GM21367 (cell line): ENCODE results near the gene RUFY2.
A peak's percentile ranks its signal among the peaks of the same experiment; 100 is the strongest.
"Not testable (repeated sequence)": the region's sequence is repeated elsewhere in the genome, so short reads cannot be mapped to it uniquely, and the experiment has no call there.

ENCODE experiments used
- ATAC-seq: cut with Tn5 transposase; IDR thresholded peaks from one replicate; pipeline ENCODE4 v1.9.1; 2021; ENCODE audit not compliant: unreplicated experiment

Gene RUFY2, protein sequence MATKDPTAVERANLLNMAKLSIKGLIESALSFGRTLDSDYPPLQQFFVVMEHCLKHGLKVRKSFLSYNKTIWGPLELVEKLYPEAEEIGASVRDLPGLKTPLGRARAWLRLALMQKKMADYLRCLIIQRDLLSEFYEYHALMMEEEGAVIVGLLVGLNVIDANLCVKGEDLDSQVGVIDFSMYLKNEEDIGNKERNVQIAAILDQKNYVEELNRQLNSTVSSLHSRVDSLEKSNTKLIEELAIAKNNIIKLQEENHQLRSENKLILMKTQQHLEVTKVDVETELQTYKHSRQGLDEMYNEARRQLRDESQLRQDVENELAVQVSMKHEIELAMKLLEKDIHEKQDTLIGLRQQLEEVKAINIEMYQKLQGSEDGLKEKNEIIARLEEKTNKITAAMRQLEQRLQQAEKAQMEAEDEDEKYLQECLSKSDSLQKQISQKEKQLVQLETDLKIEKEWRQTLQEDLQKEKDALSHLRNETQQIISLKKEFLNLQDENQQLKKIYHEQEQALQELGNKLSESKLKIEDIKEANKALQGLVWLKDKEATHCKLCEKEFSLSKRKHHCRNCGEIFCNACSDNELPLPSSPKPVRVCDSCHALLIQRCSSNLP

DNA sequence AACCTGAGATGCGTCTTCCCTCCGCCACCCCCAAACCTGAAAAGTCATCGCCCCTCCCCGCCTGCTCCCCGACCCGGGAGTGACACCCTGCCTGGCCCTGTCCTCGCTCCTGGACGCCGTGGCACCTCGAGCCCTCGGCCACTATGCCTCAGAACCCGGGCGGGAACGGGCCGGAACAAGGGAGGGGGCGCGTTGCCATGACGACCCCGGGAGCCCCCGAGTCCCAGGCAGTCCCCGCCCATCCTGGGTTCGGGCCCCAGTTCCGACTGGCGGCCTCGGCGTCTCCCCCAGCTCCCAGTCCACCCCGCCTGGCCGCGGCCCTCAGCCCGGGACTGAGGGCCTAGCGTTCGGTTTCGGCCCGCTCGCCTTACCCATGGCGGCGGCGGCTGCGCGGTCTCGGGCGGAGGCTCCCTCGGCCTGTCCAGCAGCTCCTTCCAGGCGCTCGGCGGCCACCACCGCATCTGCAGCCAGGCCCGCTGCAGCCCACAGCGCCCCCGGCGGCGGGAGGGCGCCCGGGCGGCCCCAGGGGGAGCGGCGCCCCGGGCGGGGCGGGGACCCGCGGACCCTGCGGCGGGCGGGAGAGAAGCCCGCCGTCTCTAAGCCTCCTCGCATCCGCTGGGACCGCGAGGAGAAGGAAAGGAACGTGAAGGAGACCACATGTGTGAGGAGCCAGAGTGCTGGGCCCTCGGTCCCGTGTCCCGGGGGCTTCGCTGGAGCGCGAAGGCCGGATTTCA lies at the start of gene RUFY2:
Gene RUFY2 (minus strand): TSS at position 463 of the 734 bp plus-strand sequence. CDS start 88 bp downstream, at position 375.
- peak; percentile 86 for ATAC-seq

GRCh38 chr10:68449698-68450097 lies 42.6 kb upstream of the RUFY2 start:
- ATAC-seq: not testable (repeated sequence)

DNA sequence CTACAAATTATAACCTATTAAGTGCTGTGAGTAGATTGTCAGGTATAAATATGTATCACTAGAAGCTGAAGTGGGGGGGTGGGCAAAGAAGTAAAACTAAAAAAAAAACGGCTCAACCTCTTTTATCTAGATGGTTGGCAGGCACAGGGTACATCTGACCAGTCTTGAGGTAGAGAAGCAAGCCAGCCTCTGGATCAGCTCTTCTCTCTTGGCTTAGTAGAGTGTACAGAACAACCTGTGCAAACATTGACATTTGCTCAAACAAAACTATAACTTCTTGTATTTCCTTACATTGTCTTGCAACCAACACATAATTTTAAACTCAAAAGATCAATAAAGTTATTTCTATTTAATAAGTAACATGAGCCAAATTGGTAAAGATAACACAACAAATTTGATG lies 39.1 kb upstream of the RUFY2 start:
- no peak for ATAC-seq

DNA sequence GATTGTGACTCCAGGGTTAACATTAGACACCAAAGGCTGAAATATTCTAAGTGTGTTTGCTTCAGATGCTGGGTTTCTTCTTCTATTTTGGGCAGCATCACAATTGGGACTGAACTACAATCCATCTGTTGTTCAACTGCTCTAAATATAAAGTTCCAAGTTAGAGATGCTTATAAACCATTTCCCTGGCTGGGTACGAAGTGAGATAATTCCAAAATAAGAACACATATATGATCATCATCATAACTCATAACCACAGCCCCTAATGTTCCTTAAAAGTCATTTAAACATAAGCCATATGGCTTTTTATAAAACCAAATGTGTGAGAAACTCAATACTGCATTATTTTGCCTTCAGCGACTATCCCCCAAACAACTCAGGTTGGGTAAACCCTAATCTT lies 35.9 kb upstream of the RUFY2 start:
- no peak for ATAC-seq

GRCh38 chr10:68440898-68441297 lies 33.8 kb upstream of the RUFY2 start:
- ATAC-seq: no peak

GRCh38 chr10:68435803-68436202 lies 28.7 kb upstream of the RUFY2 start:
- ATAC-seq: no peak

- no peak for ATAC-seq
Measured at GRCh38 chr10:68434657-68435056, 27.6 kb upstream of the RUFY2 start.

GRCh38 chr10:68428396-68429104 lies 21.5 kb upstream of the RUFY2 start:
- ATAC-seq: no peak

GRCh38 chr10:68424454-68425014 lies 17.5 kb upstream of the RUFY2 start:
- ATAC-seq: no peak

DNA sequence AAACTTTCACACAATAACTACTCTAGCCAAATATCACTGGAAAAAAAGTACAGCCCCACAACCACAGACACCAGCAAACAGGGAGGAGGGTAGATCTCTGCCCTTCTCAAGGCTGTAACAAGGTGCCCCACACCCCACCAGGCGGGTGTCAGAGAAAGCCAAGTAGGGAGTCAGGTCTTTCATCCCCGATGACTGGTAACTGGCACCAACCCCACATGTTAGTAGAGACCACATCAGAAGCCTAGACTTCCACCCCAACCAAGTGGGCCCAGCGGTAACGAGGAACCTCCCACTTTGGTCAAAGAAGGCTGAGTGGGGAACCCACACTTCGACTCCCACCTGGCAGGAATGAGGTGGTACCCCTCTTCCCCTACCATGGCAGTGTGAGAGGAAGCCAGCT lies 16.4 kb upstream of the RUFY2 start:
- no peak for ATAC-seq

DNA sequence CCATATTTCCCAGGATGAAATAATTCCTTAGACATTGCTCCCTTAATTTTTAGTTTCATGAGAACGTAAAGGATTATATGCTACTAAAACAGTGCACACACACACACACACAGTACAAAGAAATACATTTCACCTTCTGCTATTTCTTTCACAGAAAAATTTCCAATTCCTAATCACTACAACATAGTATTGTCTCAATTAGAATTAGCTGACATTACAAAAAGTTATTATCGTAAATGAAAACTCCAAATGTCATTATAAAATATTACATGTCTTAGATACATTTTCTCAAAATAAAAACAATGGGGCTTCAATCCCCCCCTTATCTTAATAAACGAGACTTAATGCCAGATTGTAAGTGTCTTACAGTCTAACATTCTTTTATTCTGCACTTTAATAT lies 12.3 kb upstream of the RUFY2 start:
- no peak for ATAC-seq

- no peak for ATAC-seq
Measured at GRCh38 chr10:68408898-68409518, 1.9 kb upstream of the RUFY2 start.

DNA sequence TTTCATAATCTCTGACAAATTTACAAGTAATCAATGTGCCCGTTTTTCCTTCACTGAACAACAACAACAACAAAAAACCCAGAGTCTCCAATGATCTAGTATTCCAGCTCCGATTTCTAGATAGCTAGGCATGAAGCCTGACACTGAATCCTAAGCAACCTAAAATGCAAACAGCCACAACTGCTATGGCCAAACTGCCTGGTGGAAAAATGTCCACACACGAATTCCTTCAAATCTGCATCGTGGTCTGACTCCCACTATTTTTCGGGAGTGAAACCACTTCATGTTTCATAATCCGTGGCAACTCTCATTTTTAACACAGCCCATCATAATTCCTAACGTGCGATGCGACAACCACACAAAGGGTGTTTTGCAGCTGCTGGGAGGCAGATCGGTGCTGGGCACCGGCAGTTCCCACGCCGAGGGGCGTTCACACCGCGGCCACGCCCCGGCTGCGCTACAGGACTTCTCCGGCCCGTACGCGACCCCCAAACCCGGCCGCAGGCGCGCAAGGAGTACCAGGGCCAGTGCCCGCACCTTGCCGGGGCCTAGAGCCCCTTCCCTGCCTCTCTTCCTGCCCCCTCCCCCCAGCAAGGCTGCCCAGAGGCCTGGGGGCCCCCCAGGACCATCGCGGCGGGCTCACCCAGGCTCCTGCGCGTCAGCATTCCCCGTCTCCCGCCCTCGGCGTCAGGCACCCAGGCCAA lies 814 bp downstream of the RUFY2 start:
- peak; percentile 42 for ATAC-seq

DNA sequence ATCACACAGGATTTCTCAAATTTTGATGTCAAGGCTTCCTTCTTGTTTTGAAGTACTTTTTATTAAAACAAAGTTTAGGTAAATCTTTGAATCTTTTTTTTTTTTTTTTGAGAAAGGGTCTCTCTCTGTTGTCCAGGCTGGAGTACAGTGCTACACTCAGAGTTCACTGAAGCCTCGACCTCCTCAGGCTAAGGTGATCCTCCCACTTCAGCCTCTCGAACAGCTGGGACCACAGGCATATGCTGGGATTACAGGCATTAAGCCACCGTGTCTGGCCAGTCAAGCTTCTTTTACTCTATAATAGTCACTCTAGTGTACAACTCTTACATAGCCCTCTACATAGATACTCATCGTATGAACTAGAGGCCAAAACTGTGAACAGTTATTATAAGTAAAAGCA lies 3.4 kb downstream of the RUFY2 start:
- no peak for ATAC-seq

DNA sequence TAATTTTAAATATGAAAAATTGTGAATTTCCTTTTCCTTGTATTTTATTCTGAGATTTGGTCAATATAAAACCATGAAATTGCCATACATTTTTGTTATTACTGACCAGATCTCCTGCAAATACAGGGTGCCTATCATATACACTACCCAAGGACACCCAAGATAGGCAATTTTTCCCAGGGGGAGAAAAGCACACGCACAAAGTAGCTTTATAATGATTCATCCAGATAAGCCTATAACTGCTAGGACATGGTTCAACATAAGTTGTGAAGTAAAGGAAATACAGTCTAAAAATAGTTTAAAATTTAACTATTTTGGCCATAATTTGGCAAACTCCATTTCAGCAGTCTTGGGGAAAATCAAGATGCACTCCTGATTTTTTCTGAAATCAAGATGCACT lies 4.8 kb downstream of the RUFY2 start:
- ATAC-seq: no peak

DNA sequence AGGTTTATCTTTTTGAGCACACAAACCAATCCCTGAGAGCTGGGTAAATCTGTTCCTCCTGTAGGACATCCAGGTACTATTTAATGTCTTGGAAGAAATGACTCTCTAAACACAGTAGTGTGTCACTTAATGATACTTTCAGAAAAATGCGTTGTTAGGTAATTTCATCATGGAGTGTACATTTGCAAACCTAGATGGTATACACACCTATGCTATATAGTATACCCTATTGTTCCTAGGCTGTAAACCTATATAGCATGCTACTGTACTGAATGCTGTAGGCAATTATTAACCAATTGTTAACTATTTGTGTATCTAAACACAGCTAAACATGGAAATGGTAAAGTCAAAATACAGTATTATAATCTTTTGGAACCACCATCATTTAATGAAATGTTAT lies 10.1 kb downstream of the RUFY2 start:
- no peak for ATAC-seq

DNA sequence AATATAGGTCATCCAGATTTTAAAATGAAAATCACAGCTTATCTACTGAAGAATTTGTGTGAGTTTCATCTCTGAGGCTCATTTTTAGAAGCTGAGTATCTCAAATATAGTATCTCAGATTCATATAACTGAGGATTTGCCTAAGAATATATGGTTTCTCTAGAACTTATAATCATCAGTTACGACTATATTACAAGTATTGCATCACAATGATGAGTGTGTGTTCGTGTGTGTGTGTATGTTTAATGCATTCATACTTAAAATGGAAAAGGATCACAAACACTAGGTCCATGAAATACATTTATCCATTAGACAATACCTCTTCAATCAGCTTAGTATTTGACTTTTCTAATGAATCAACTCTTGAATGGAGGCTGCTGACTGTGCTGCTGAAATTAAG lies 21.3 kb downstream of the RUFY2 start:
- ATAC-seq: no peak

DNA sequence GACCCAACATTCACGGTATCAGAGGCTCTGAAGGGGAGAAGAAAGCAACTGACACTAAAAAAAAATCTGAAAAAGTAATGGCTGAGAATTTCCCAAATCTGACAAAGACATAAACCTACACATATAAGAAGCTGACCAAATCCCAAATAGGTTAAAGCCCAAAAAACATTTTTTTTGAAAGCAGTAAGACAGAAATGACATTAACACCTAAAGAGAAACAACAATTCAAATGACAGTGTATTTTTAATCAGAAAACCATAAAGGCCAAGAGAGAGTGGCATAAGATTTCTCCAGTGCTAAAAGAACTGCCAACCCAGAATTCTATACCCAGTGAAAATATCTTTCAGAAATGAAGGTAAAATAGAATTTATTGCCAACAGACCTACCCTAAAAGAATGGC lies 35.5 kb downstream of the RUFY2 start:
- no peak for ATAC-seq

GRCh38 chr10:68367121-68367520 lies 40.0 kb downstream of the RUFY2 start:
- no peak for ATAC-seq

GRCh38 chr10:68366600-68366999 lies 40.5 kb downstream of the RUFY2 start:
- ATAC-seq: no peak
